ENCODE results near the gene PPFIBP2.

PPFIBP2 gene

GRCh38 chr11:7501894-7502293, 11.9 kb upstream of the PPFIBP2 start:
- ATAC-seq: no peak

GRCh38 chr11:7506243-7506642, 7.6 kb upstream of the PPFIBP2 start:
- TF ChIP-seq ARNTL (CRISPR knock-in tag; IDR thresholded peaks at IDR 0.05; ENCODE audit: borderline replicate concordance, low read depth) (no peak), OSR1 (CRISPR knock-in tag; IDR thresholded peaks at IDR 0.05) (no peak), TOX (CRISPR knock-in tag; IDR thresholded peaks at IDR 0.05; ENCODE audit: borderline replicate concordance) (no peak), POU6F1 (CRISPR knock-in tag; IDR thresholded peaks at IDR 0.05; ENCODE audit: borderline replicate concordance, low read depth) (no peak), PPARA (CRISPR knock-in tag; IDR thresholded peaks at IDR 0.05; ENCODE audit: borderline replicate concordance) (no peak), ZC3H10 (CRISPR knock-in tag; IDR thresholded peaks at IDR 0.05) (no peak), BACH2 (CRISPR knock-in tag; IDR thresholded peaks at IDR 0.05; ENCODE audit: borderline replicate concordance) (no peak), CREB5 (CRISPR knock-in tag; IDR thresholded peaks at IDR 0.05; ENCODE audit: low read depth) (no peak), TSHZ2 (CRISPR knock-in tag; IDR thresholded peaks at IDR 0.05) (no peak), ZFP30 (CRISPR knock-in tag; IDR thresholded peaks at IDR 0.05) (no peak), ZNF565 (CRISPR knock-in tag; conservative IDR thresholded peaks at IDR 0.05; ENCODE audit: low read depth) (no peak), ZFP3 (CRISPR knock-in tag; IDR thresholded peaks at IDR 0.05) (no peak), PATZ1 (CRISPR knock-in tag; IDR thresholded peaks at IDR 0.05; ENCODE audit: borderline replicate concordance) (no peak), ZNF70 (CRISPR knock-in tag; IDR thresholded peaks at IDR 0.05) (no peak)
- no peak for ATAC-seq

More at GRCh38 chr11:7501894-7502293, 11.9 kb upstream of the PPFIBP2 start:
- TF ChIP-seq OSR1 (CRISPR knock-in tag; IDR thresholded peaks at IDR 0.05): no peak
- TF ChIP-seq ZC3H10 (CRISPR knock-in tag; IDR thresholded peaks at IDR 0.05): no peak
- no peak for TF ChIP-seq ZNF565 (CRISPR knock-in tag; conservative IDR thresholded peaks at IDR 0.05; ENCODE audit: low read depth)
- TF ChIP-seq BACH2 (CRISPR knock-in tag; IDR thresholded peaks at IDR 0.05; ENCODE audit: borderline replicate concordance): no peak
- TF ChIP-seq ESRRG (CRISPR knock-in tag; IDR thresholded peaks at IDR 0.05): no peak
- no peak for TF ChIP-seq CSDC2 (CRISPR knock-in tag; IDR thresholded peaks at IDR 0.05)
- TF ChIP-seq GLIS3 (CRISPR knock-in tag; IDR thresholded peaks at IDR 0.05): no peak
- no peak for TF ChIP-seq POU6F1 (CRISPR knock-in tag; IDR thresholded peaks at IDR 0.05; ENCODE audit: borderline replicate concordance, low read depth)
- no peak for TF ChIP-seq SNAI2 (CRISPR knock-in tag; IDR thresholded peaks at IDR 0.05)
- TF ChIP-seq ISL1 (CRISPR knock-in tag; IDR thresholded peaks at IDR 0.05): no peak
- no peak for TF ChIP-seq CSRNP3 (CRISPR knock-in tag; IDR thresholded peaks at IDR 0.05)
- TF ChIP-seq TCF4 (CRISPR knock-in tag; IDR thresholded peaks at IDR 0.05; ENCODE audit: borderline replicate concordance): no peak
- TF ChIP-seq ZFP30 (CRISPR knock-in tag; IDR thresholded peaks at IDR 0.05): no peak

All from SK-N-SH treated with all-trans-retinoic acid at 6 μM for 48 hours (cell line).